GM19324 (cell line): ENCODE measurements around the gene EXOC7.

Experiments
- ATAC-seq: cut with Tn5 transposase; IDR thresholded peaks from one replicate; pipeline ENCODE4 v1.9.1; 2021; ENCODE audit warnings: mild to moderate bottlenecking, moderate library complexity; ENCODE audit not compliant: unreplicated experiment, low FRiP score

The EXOC7 gene

GRCh38 chr17:76122431-76123190 is 19.0 kb upstream of the EXOC7 start:
- ATAC-seq: no peak

- ATAC-seq: peak; percentile 11
These were observed 18.4 kb upstream of the EXOC7 start for GRCh38 chr17:76121932-76122430.

GRCh38 chr17:76120658-76121008 is 17.0 kb upstream of the EXOC7 start:
- ATAC-seq: no peak

- ATAC-seq: no peak
These were observed 16.1 kb upstream of the EXOC7 start for GRCh38 chr17:76119409-76120371.

- no peak for ATAC-seq
These were observed 11.7 kb upstream of the EXOC7 start for GRCh38 chr17:76115138-76115754.

GRCh38 chr17:76111956-76112355 is 8.4 kb upstream of the EXOC7 start:
- no peak for ATAC-seq

GRCh38 chr17:76107509-76107908 is 3.9 kb upstream of the EXOC7 start:
- no peak for ATAC-seq

- no peak for ATAC-seq
These were observed 3.1 kb upstream of the EXOC7 start for GRCh38 chr17:76106703-76107102.

- no peak for ATAC-seq
These were observed 1.3 kb upstream of the EXOC7 start for GRCh38 chr17:76104896-76105231.

- no peak for ATAC-seq
These were observed 731 bp upstream of the EXOC7 start for GRCh38 chr17:76104140-76104895.

GRCh38 chr17:76102944-76103273 is 678 bp downstream of the EXOC7 start:
- ATAC-seq: no peak

- ATAC-seq: no peak
These were observed 5.8 kb downstream of the EXOC7 start for GRCh38 chr17:76097716-76098295.

GRCh38 chr17:76095943-76096342 is 7.6 kb downstream of the EXOC7 start:
- ATAC-seq: no peak

- no peak for ATAC-seq
These were observed 9.5 kb downstream of the EXOC7 start for GRCh38 chr17:76094046-76094445.

- no peak for ATAC-seq
These were observed 10.8 kb downstream of the EXOC7 start for GRCh38 chr17:76092526-76093413.

- ATAC-seq: no peak
These were observed 11.9 kb downstream of the EXOC7 start for GRCh38 chr17:76091526-76092286.

GRCh38 chr17:76090517-76091129 is 13.0 kb downstream of the EXOC7 start:
- no peak for ATAC-seq
